Activated CD8-positive, alpha-beta T cell treated with anti-CD3 and anti-CD28 coated beads for 36 hours (primary cell): ENCODE measurements around the gene SLC45A3. TPM values are rescaled to one million over a fixed set of nuclear protein-coding genes. Genes with fewer than 3 reads are reported as not detected.
A peak's percentile ranks its signal among the peaks of the same experiment; 100 is the strongest.

ENCODE experiments used
- ATAC-seq: fragments of 200-7000 bp; cut with Tn5 transposase; one replicate; pipeline ENCODE4 v1.10.0; 2021; ENCODE audit warnings: mild to moderate bottlenecking, moderate library complexity
- CTCF ChIA-PET: fragments of 350-600 bp; sonication (Branson Sonifier 250); formaldehyde crosslinking; loops from one replicate; lab custom pipeline; 2021; ENCODE audit warnings: antibody characterized with exemption; lab: Charles Lee
- POLR2A ChIA-PET: fragments of 350-600 bp; sonication (Branson Sonifier 250); formaldehyde crosslinking; loops from one replicate; lab custom pipeline; 2021; ENCODE audit warnings: antibody characterized with exemption; lab: Charles Lee
- DNase-seq: peaks from one replicate; pipeline ENCODE4 v3.0.0-alpha.2; 2020
- H3K27ac Mint-ChIP-seq: one replicate; pipeline ENCODE4 v1.8.0; 2021; ENCODE audit warnings: mild to moderate bottlenecking, mixed read lengths
- H3K27me3 Mint-ChIP-seq: one replicate; pipeline ENCODE4 v1.8.0; 2021; ENCODE audit warnings: mixed read lengths
- H3K36me3 Mint-ChIP-seq: one replicate; pipeline ENCODE4 v1.8.0; 2021; ENCODE audit warnings: low read depth, mixed read lengths
- H3K4me1 Mint-ChIP-seq: one replicate; pipeline ENCODE4 v1.8.0; 2021; ENCODE audit warnings: low read depth, mixed read lengths
- H3K4me3 Mint-ChIP-seq: one replicate; pipeline ENCODE4 v1.8.0; 2021; ENCODE audit warnings: mild to moderate bottlenecking, moderate library complexity, mixed read lengths
- H3K9me3 Mint-ChIP-seq: one replicate; pipeline ENCODE4 v1.8.0; 2021; ENCODE audit warnings: mixed read lengths
- CTCF ChIP-seq: fragments of 200-600 bp; IDR thresholded peaks from one replicate; pipeline ENCODE4 v1.8.0; 2022; ENCODE audit warnings: antibody characterized with exemption, mild to moderate bottlenecking
- intact Hi-C: fragments of 100-400 bp; cut with micrococcal nuclease; formaldehyde crosslinking; loops from one replicate; pipeline ENCODE4 v1.10.0; 2022
- total RNA-seq, 2 experiments: library from RNA; stranded (reverse); gene quantifications; one replicate each; pipeline ENCODE4 v1.2.3, GENCODE V29; 2021

SLC45A3 gene
- total RNA-seq, 2 experiments from 2014 or later = 0.38 to 0.65 TPM

- H3K36me3 Mint-ChIP-seq = no peaks in the 10 kb centered on the region
- CTCF ChIA-PET = interaction anchor here (1.1 to 4.2 kb wide), 4 partner anchors 12 to 96 kb away, joined by 3 to 22 read pairs (median 12); no protein-coding TSS in a partner anchor
- H3K4me1 Mint-ChIP-seq = no peaks in the 10 kb centered on the region
- intact Hi-C loops = no loop called here
- POLR2A ChIA-PET = no interaction called here
- peaks cover 11% of the 10 kb centered on the region for H3K27me3 Mint-ChIP-seq
- DNase-seq (no peak), ATAC-seq (no peak)
- no peak overlapping the region for H3K4me3 Mint-ChIP-seq
- no peak for TF ChIP-seq CTCF
- no peak overlapping the region for H3K27ac Mint-ChIP-seq
- no peaks in the 10 kb centered on the region for H3K9me3 Mint-ChIP-seq
Measured at GRCh38 chr1:205687242-205687641, 6.9 kb upstream of the SLC45A3 start.

GRCh38 chr1:205681364-205681763 is 1.1 kb upstream of the SLC45A3 start:
- intact Hi-C loops = no loop called here
- TF ChIP-seq CTCF = no peak
- ATAC-seq (no peak), DNase-seq (no peak)
- H3K27me3 Mint-ChIP-seq = peaks cover 9% of the 10 kb centered on the region
- no peaks in the 10 kb centered on the region for H3K9me3 Mint-ChIP-seq
- H3K4me3 Mint-ChIP-seq = no peak overlapping the region
- H3K4me1 Mint-ChIP-seq = peaks cover 12% of the 10 kb centered on the region
- CTCF ChIA-PET = interaction anchor here (0.7 to 10.1 kb wide), 6 partner anchors 24 to 196 kb away, joined by 3 to 101 read pairs (median 4); no protein-coding TSS in a partner anchor
- H3K27ac Mint-ChIP-seq = no peak overlapping the region
- POLR2A ChIA-PET = no interaction called here
- no peaks in the 10 kb centered on the region for H3K36me3 Mint-ChIP-seq

GRCh38 chr1:205678286-205679111 is 1.8 kb downstream of the SLC45A3 start:
- H3K27ac Mint-ChIP-seq = no peak overlapping the region
- no peak for ATAC-seq
- DNase-seq = no peak
- H3K27me3 Mint-ChIP-seq = peaks cover 11% of the 10 kb centered on the region
- H3K4me3 Mint-ChIP-seq = peak overlapping the region; percentile 72
- TF ChIP-seq CTCF = no peak
- no peaks in the 10 kb centered on the region for H3K9me3 Mint-ChIP-seq
- H3K4me1 Mint-ChIP-seq = peaks cover 12% of the 10 kb centered on the region
- CTCF ChIA-PET = interaction anchor here (0.7 to 10.1 kb wide), 8 partner anchors 9 to 352 kb away, joined by 3 to 101 read pairs (median 3); no protein-coding TSS in a partner anchor
- POLR2A ChIA-PET = interaction anchor here (1.3 kb wide), 1 partner anchor 46 kb away, joined by 3 read pairs; the partner anchor contains the start of gene ELK4
- intact Hi-C loops = no loop called here
- no peaks in the 10 kb centered on the region for H3K36me3 Mint-ChIP-seq

GRCh38 chr1:205677167-205677566 is 3.1 kb downstream of the SLC45A3 start:
- H3K27me3 Mint-ChIP-seq = peaks cover 16% of the 10 kb centered on the region
- ChIA-PET POLR2A (interaction anchor here (0.6 to 1.3 kb wide), 2 partner anchors 45 to 192 kb away, joined by 3 read pairs; partner anchors contain the start of gene ELK4), CTCF (interaction anchor here (0.9 to 10.1 kb wide), 6 partner anchors 7 to 86 kb away, joined by 3 to 101 read pairs (median 10); no protein-coding TSS in a partner anchor)
- no peak overlapping the region for H3K4me3 Mint-ChIP-seq
- TF ChIP-seq CTCF = no peak
- intact Hi-C loops = no loop called here
- DNase-seq (no peak), ATAC-seq (no peak)
- H3K27ac Mint-ChIP-seq = no peak overlapping the region
- H3K4me1 Mint-ChIP-seq = peaks cover 12% of the 10 kb centered on the region
- H3K36me3 Mint-ChIP-seq = no peaks in the 10 kb centered on the region
- no peaks in the 10 kb centered on the region for H3K9me3 Mint-ChIP-seq

GRCh38 chr1:205676597-205676996 is 3.7 kb downstream of the SLC45A3 start:
- peaks cover 12% of the 10 kb centered on the region for H3K4me1 Mint-ChIP-seq
- peaks cover 17% of the 10 kb centered on the region for H3K27me3 Mint-ChIP-seq
- no peaks in the 10 kb centered on the region for H3K9me3 Mint-ChIP-seq
- H3K27ac Mint-ChIP-seq = no peak overlapping the region
- no peak for ATAC-seq
- CTCF ChIA-PET = interaction anchor here (1.5 to 10.1 kb wide), 3 partner anchors 19 to 85 kb away, joined by 10 to 101 read pairs (median 33); no protein-coding TSS in a partner anchor
- H3K36me3 Mint-ChIP-seq = no peaks in the 10 kb centered on the region
- intact Hi-C loops = no loop called here
- no peak for DNase-seq
- POLR2A ChIA-PET = no interaction called here
- no peak for TF ChIP-seq CTCF
- H3K4me3 Mint-ChIP-seq = no peak overlapping the region
